Astrocyte of the hippocampus (primary cell): ENCODE data around the gene IFI44.

Source experiments
- DNase-seq: peaks from one replicate; pipeline ENCODE4 v3.0.0; 2011; ENCODE audit warnings: low read depth, low spot score

Gene IFI44

DNA sequence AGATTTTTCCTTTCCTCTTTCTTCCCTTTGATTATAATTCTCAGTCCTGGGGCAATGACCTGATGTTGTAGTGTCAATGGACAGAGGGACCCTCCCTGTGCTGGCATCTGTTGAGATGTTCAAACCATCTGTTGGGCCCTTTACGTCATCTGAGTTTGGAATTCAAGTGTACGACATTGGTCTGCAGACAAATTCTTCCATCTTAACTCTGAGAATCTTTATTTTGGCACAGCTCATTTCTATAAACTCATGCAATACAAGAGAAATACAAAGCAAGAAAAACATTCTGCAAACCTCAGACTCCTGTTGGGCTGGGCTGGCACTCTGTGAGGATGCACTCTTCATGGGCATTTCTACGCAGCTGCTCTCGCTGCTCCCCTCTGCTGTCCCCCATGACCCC is 54.2 kb downstream of the IFI44 start:
- no peak for DNase-seq

DNA sequence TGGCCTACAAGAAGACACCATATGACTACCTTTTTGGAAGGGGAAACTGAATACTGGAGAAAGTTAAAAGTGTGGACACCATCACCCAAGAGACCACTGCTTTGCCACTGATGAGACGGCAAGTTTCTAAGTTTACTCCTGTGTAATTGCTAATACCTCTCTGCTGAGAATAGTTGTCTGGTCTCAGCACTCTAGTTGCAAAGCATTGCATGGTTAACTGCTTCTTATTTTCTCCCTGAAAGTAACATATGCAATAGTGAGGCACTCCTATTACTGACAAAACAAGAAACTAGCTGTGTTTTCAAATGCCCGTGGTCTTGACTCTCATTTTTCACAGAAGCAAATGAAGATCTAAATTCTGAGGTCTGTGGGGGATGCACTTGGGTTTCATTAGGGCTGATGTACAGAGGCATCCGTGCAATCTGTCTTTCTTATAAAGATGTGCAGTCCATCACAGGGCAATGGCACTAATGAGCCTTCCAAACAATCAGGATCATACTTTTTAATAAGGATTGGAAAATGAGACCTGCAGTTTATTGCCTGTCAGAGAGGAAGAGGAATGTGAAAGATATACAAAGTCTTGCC is 62.9 kb downstream of the IFI44 start:
- DNase-seq = no peak

DNA sequence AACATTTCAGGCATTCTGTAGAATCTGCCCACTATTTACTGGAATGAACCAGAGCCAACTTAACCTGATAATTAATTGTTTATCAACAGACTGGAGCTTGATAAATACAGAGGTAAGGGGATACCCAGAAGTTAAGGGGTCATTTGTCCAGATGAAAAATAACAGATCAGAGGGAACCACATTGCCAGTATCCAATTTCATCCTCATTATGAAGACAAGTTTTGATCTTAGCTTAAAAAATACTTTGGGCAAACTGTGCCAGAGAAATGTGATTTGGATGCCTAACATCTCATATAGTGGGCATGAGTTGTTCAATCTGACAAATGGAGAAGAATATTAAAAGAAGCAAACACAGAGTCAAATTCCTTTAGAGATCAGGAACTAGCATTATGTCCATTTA is 63.7 kb downstream of the IFI44 start:
- no peak for DNase-seq
